Measurements from ENCODE around the gene PRG2. TPM values are rescaled to one million over a fixed set of nuclear protein-coding genes. Genes with fewer than 3 reads are reported as not detected.

PRG2 gene
- total and polyA plus RNA-seq, 2 of the 13 experiments (the other 11 are each of a cell fraction or from before 2014, with no cell fraction given) = not detected

GRCh38 chr11:57399972-57400578, 9.6 kb upstream of the PRG2 start (continued):
- no peak for TF ChIP-seq GPBP1L1 (CRISPR knock-in tag; IDR thresholded peaks at IDR 0.05)
- no peak for TF ChIP-seq NPAS2 (CRISPR knock-in tag; IDR thresholded peaks at IDR 0.05; ENCODE audit: borderline replicate concordance)
- no peak for TF ChIP-seq ZNF263 (CRISPR knock-in tag; IDR thresholded peaks at IDR 0.05)
- TF ChIP-seq ZNF136 (CRISPR knock-in tag; IDR thresholded peaks at IDR 0.05; ENCODE audit: low read depth) = no peak
- no peak for TF ChIP-seq ZBTB1 (CRISPR knock-in tag; IDR thresholded peaks at IDR 0.05; ENCODE audit: borderline replicate concordance)
- peak; percentile 26; the same call in 1 of the 2 replicates for TF ChIP-seq POGZ (CRISPR knock-in tag; IDR thresholded peaks at IDR 0.05)
- TF ChIP-seq ZBTB40 (IDR thresholded peaks at IDR 0.05) = no peak
- TF ChIP-seq ZBTB40 (CRISPR knock-in tag; IDR thresholded peaks at IDR 0.05) = no peak
- no peak for TF ChIP-seq AHR (CRISPR knock-in tag; IDR thresholded peaks at IDR 0.05)
- TF ChIP-seq ERF (CRISPR knock-in tag; IDR thresholded peaks at IDR 0.05) = no peak
- TF ChIP-seq, protein P1, sequence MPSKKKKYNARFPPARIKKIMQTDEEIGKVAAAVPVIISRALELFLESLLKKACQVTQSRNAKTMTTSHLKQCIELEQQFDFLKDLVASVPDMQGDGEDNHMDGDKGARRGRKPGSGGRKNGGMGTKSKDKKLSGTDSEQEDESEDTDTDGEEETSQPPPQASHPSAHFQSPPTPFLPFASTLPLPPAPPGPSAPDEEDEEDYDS (CRISPR knock-in tag; IDR thresholded peaks at IDR 0.05) = no peak
- TF ChIP-seq, protein P2, sequence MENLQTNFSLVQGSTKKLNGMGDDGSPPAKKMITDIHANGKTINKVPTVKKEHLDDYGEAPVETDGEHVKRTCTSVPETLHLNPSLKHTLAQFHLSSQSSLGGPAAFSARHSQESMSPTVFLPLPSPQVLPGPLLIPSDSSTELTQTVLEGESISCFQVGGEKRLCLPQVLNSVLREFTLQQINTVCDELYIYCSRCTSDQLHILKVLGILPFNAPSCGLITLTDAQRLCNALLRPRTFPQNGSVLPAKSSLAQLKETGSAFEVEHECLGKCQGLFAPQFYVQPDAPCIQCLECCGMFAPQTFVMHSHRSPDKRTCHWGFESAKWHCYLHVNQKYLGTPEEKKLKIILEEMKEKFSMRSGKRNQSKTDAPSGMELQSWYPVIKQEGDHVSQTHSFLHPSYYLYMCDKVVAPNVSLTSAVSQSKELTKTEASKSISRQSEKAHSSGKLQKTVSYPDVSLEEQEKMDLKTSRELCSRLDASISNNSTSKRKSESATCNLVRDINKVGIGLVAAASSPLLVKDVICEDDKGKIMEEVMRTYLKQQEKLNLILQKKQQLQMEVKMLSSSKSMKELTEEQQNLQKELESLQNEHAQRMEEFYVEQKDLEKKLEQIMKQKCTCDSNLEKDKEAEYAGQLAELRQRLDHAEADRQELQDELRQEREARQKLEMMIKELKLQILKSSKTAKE (CRISPR knock-in tag; IDR thresholded peaks at IDR 0.05; ENCODE audit: borderline replicate concordance) = no peak
- TF ChIP-seq ARHGAP35 (CRISPR knock-in tag; IDR thresholded peaks at IDR 0.05; ENCODE audit: borderline replicate concordance) = no peak
- TF ChIP-seq RORA (CRISPR knock-in tag; IDR thresholded peaks at IDR 0.05) = no peak
- TF ChIP-seq SOX13 (IDR thresholded peaks at IDR 0.05) = no peak
- peak in 1 of 2 experiments; percentile 58; a peak in 2 of 4 replicates for TF ChIP-seq SOX13 (CRISPR knock-in tag; conservative IDR thresholded peaks at IDR 0.05 in 1 of 2, IDR thresholded peaks at IDR 0.05 in 1 of 2)
- no peak for TF ChIP-seq ZNF3 (CRISPR knock-in tag; IDR thresholded peaks at IDR 0.05)
- no peak for TF ChIP-seq PAX8 (CRISPR knock-in tag; IDR thresholded peaks at IDR 0.05; ENCODE audit: borderline replicate concordance)
